Measurements from ENCODE around the gene PPP1R17. TPM values are rescaled to one million over a fixed set of nuclear protein-coding genes. Genes with fewer than 3 reads are reported as not detected.

PPP1R17 gene
- total RNA-seq, 4 donors from 2014 or later, result not detected

DNA sequence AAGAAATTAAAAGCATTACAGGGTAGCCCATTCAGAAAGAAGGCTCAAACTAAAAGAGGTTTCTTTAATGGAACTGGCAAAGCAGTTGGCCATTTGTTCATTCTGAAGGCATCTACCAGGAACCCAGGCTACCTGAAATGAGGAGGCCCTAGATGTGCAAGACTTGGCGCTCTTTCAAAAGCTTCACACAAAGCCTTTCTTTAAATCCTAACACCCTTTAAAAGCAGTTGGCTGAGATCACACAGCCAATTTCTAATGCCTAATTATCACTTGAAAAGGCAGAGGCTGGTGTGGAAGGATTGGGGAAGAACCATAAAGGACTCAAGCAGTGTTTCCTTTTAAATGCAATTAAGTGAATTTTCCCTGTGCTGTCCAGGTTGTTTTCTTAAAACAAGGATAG, 23.2 kb downstream of the PPP1R17 start:
- no peaks in the 10 kb centered on the region for H3K4me1 ChIP-seq
- 40 to 50% methylated on average over 1 of the region's 1 CpG for WGBS, 2 donors
- intact Hi-C loops (cut with DNase I), result no loop called here
- DNase-seq, result no peak
- no peaks in the 10 kb centered on the region for H3K27me3 ChIP-seq
- no peaks in the 10 kb centered on the region for H3K36me3 ChIP-seq
- H3K9me3 ChIP-seq, result no peaks in the 10 kb centered on the region
- no peak overlapping the region for H3K4me3 ChIP-seq
- no peak overlapping the region for H3K27ac ChIP-seq
- TF ChIP-seq POLR2A (IDR thresholded peaks at IDR 0.05), result no peak
- TF ChIP-seq, protein P1, sequence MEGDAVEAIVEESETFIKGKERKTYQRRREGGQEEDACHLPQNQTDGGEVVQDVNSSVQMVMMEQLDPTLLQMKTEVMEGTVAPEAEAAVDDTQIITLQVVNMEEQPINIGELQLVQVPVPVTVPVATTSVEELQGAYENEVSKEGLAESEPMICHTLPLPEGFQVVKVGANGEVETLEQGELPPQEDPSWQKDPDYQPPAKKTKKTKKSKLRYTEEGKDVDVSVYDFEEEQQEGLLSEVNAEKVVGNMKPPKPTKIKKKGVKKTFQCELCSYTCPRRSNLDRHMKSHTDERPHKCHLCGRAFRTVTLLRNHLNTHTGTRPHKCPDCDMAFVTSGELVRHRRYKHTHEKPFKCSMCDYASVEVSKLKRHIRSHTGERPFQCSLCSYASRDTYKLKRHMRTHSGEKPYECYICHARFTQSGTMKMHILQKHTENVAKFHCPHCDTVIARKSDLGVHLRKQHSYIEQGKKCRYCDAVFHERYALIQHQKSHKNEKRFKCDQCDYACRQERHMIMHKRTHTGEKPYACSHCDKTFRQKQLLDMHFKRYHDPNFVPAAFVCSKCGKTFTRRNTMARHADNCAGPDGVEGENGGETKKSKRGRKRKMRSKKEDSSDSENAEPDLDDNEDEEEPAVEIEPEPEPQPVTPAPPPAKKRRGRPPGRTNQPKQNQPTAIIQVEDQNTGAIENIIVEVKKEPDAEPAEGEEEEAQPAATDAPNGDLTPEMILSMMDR (IDR thresholded peaks at IDR 0.05), result no peak

DNA sequence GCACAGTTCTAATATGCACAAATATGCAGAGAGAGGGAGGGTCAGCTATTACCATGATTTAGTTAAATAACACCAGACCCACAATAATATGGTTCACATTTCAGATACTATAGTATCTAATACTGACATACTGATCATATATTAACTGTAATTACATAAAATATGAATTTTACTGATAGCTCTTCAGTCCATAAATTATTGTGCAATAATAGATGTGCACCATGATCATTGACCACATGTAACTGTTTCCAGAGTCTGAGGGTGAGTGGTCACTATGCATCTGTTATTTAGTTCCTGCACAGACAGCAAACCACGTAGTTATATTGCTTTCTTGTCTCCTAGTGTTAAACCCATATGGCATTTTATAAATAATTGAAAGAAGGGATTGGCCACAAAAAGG, 29.3 kb downstream of the PPP1R17 start:
- no peaks in the 10 kb centered on the region for H3K4me1 ChIP-seq
- intact Hi-C loops (cut with DNase I), result no loop called here
- TF ChIP-seq POLR2A (IDR thresholded peaks at IDR 0.05), result no peak
- TF ChIP-seq, protein P1 (IDR thresholded peaks at IDR 0.05), result no peak
- no peaks in the 10 kb centered on the region for H3K9me3 ChIP-seq
- no peaks in the 10 kb centered on the region for H3K27me3 ChIP-seq
- H3K36me3 ChIP-seq, result no peaks in the 10 kb centered on the region
- H3K27ac ChIP-seq, result no peak overlapping the region
- WGBS, 2 donors, result 19 to 47% methylated on average over 1 of the region's 1 CpG
- H3K4me3 ChIP-seq, result no peak overlapping the region
- DNase-seq, result no peak

DNA sequence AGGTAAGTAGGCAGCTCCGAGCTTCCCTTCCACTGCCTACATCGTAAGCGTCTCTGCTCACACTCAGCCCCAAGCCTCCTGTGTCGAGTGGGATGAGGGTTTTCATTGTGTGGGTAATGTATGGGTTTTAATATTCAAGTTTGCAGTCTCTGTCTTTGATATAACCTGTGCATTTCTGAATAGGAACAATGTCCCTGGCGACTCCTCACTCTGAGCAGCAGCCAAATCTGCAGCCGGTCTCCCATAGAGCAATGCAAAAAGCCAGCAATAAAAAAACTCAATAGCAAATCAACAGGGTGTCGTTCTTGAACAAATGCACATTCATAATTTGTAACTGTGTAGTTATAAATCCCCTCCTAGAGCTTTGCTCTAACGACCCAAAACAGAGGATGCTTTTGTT, 33.4 kb downstream of the PPP1R17 start:
- H3K27ac ChIP-seq, result no peak overlapping the region
- intact Hi-C loops (cut with DNase I), result no loop called here
- no peak for TF ChIP-seq POLR2A (IDR thresholded peaks at IDR 0.05)
- TF ChIP-seq, protein P1 (IDR thresholded peaks at IDR 0.05), result no peak
- DNase-seq, result no peak
- no peaks in the 10 kb centered on the region for H3K27me3 ChIP-seq
- H3K4me3 ChIP-seq, result no peak overlapping the region
- H3K4me1 ChIP-seq, result no peaks in the 10 kb centered on the region
- 71 to 73% methylated on average over 8 of the region's 8 CpGs for WGBS, 2 donors
- no peaks in the 10 kb centered on the region for H3K9me3 ChIP-seq
- no peaks in the 10 kb centered on the region for H3K36me3 ChIP-seq

DNA sequence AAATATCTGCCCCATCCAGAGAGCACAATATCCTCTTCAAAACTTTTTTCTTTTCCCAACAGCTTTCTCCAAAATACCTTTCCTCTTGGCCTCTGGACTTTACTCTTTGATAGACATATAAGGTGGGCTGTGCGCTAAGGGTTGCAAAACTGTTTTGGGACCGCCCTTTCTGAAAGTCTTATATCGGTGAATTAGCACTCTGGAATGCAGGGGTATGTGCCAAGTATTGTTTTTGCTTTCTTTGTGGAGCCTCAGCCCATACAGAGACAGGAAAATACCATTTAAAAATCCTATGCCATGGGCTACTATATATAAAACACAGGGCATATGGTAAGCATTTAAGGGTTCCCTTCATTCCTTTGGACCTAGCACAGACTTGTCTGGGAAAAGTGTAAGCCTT, 37.7 kb downstream of the PPP1R17 start:
- intact Hi-C loops (cut with DNase I), result no loop called here
- no peak for TF ChIP-seq POLR2A (IDR thresholded peaks at IDR 0.05)
- TF ChIP-seq, protein P1 (IDR thresholded peaks at IDR 0.05), result no peak
- no peaks in the 10 kb centered on the region for H3K27me3 ChIP-seq
- H3K27ac ChIP-seq, result no peak overlapping the region
- no peaks in the 10 kb centered on the region for H3K36me3 ChIP-seq
- no peak overlapping the region for H3K4me3 ChIP-seq
- H3K9me3 ChIP-seq, result no peaks in the 10 kb centered on the region
- H3K4me1 ChIP-seq, result no peaks in the 10 kb centered on the region
- no peak for DNase-seq
- WGBS, 2 donors, result 64 to 68% methylated on average over 3 of the region's 3 CpGs

DNA sequence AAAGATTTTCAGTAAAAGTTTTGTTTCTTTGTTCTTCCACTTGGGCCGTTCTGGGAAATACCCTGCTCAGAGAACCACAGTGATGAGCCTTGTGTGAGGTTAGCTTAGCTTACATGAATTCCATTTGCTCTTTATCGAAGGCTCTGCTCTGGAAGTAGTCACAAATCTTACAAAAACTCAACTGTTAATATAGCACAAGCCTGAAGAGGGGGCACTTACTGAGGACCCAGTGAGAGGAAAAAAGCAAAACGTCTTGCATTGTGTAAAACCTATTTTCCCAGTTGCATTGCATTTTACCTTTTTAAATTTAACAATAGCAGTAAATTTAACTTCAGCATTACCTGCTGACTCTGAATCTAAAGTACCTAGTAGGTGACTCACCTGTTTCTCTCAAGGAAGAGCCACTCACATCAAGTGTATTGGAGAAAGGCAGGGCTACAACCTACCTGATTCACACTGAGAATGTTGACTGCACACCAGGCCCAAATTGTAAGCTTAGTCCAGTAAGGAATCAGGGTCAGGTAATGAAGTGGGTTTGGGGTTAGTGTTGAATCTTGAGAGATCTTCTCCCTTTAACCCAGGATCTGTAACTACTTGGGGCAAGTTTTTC, 42.3 kb downstream of the PPP1R17 start:
- intact Hi-C loops (cut with DNase I), result no loop called here
- H3K27ac ChIP-seq, result no peak overlapping the region
- WGBS, 2 donors, result 37 to 60% methylated on average over 3 of the region's 3 CpGs
- DNase-seq, result no peak
- H3K4me3 ChIP-seq, result no peak overlapping the region
- no peaks in the 10 kb centered on the region for H3K36me3 ChIP-seq
- no peaks in the 10 kb centered on the region for H3K4me1 ChIP-seq
- no peaks in the 10 kb centered on the region for H3K27me3 ChIP-seq
- TF ChIP-seq, protein P1 (IDR thresholded peaks at IDR 0.05), result no peak
- TF ChIP-seq POLR2A (IDR thresholded peaks at IDR 0.05), result no peak
- H3K9me3 ChIP-seq, result no peaks in the 10 kb centered on the region
